Activated CD8-positive, alpha-beta T cell treated with anti-CD3 and anti-CD28 coated beads for 36 hours (primary cell): Measurements from ENCODE around the gene PRSS1. TPM values are rescaled to one million over a fixed set of nuclear protein-coding genes. Genes with fewer than 3 reads are reported as not detected.

ENCODE experiments used
- ATAC-seq: fragments of 200-7000 bp; cut with Tn5 transposase; one replicate; pipeline ENCODE4 v1.10.0; 2021; ENCODE audit warnings: mild to moderate bottlenecking, moderate library complexity
- CTCF ChIA-PET: fragments of 350-600 bp; sonication (Branson Sonifier 250); formaldehyde crosslinking; loops from one replicate; lab custom pipeline; 2021; ENCODE audit warnings: antibody characterized with exemption; lab: Charles Lee
- POLR2A ChIA-PET: fragments of 350-600 bp; sonication (Branson Sonifier 250); formaldehyde crosslinking; loops from one replicate; lab custom pipeline; 2021; ENCODE audit warnings: antibody characterized with exemption; lab: Charles Lee
- DNase-seq: peaks from one replicate; pipeline ENCODE4 v3.0.0-alpha.2; 2020
- H3K27ac Mint-ChIP-seq: one replicate; pipeline ENCODE4 v1.8.0; 2021; ENCODE audit warnings: mild to moderate bottlenecking, mixed read lengths
- H3K27me3 Mint-ChIP-seq: one replicate; pipeline ENCODE4 v1.8.0; 2021; ENCODE audit warnings: mixed read lengths
- H3K36me3 Mint-ChIP-seq: one replicate; pipeline ENCODE4 v1.8.0; 2021; ENCODE audit warnings: low read depth, mixed read lengths
- H3K4me1 Mint-ChIP-seq: one replicate; pipeline ENCODE4 v1.8.0; 2021; ENCODE audit warnings: low read depth, mixed read lengths
- H3K4me3 Mint-ChIP-seq: one replicate; pipeline ENCODE4 v1.8.0; 2021; ENCODE audit warnings: mild to moderate bottlenecking, moderate library complexity, mixed read lengths
- H3K9me3 Mint-ChIP-seq: one replicate; pipeline ENCODE4 v1.8.0; 2021; ENCODE audit warnings: mixed read lengths
- CTCF ChIP-seq: fragments of 200-600 bp; IDR thresholded peaks from one replicate; pipeline ENCODE4 v1.8.0; 2022; ENCODE audit warnings: antibody characterized with exemption, mild to moderate bottlenecking
- intact Hi-C: fragments of 100-400 bp; cut with micrococcal nuclease; formaldehyde crosslinking; loops from one replicate; pipeline ENCODE4 v1.10.0; 2022
- total RNA-seq, 2 experiments: library from RNA; stranded (reverse); gene quantifications; one replicate each; pipeline ENCODE4 v1.2.3, GENCODE V29; 2021

Gene PRSS1
- total RNA-seq, 2 experiments from 2014 or later = not detected

GRCh38 chr7:142788303-142789289 is 39.3 kb downstream of the PRSS1 start:
- DNase-seq = peak; percentile 17
- CTCF ChIA-PET = interaction anchor here (1.4 to 9.4 kb wide), 4 partner anchors 8 to 470 kb away, joined by 3 to 117 read pairs (median 12); no protein-coding TSS in a partner anchor

DNA sequence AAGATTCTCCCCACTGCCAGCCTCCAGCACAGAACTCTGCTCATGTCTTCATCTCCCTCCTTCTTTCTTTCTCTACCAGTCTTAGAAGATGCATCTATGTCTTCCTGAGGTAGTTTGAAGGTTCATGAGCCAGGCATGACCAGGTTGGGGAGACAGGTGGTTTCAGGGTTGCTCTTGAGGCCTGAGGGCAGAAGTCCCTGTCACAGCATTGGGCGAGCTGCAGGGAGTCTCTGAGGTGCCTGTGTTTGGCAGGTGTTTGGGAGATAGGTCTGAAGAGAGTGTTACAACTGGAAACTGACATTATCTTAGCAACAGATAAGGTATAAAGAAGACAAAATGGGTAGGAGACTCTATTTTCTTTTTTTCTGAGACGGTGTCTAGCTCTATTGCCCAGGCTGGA is 40.2 kb downstream of the PRSS1 start:
- peak overlapping the region; percentile 100 for H3K4me3 Mint-ChIP-seq
- peaks cover 23% of the 10 kb centered on the region for H3K4me1 Mint-ChIP-seq
- H3K27ac Mint-ChIP-seq = peak overlapping the region; percentile 97
- no peak for ATAC-seq
- H3K27me3 Mint-ChIP-seq = no peaks in the 10 kb centered on the region
- ChIA-PET CTCF (interaction anchor here (4.1 to 9.4 kb wide), 2 partner anchors 11 to 21 kb away, joined by 19 to 117 read pairs; no protein-coding TSS in a partner anchor), POLR2A (interaction anchor here (0.8 to 20.9 kb wide), 7 partner anchors 18 to 477 kb away, joined by 3 to 1391 read pairs (median 4); partner anchors contain the start of gene EPHB6)
- peak; percentile 27 for DNase-seq
- H3K9me3 Mint-ChIP-seq = no peaks in the 10 kb centered on the region
- H3K36me3 Mint-ChIP-seq = peaks cover 76% of the 10 kb centered on the region
- no peak for TF ChIP-seq CTCF
- intact Hi-C loops = no loop called here

More at GRCh38 chr7:142788303-142789289, 39.3 kb downstream of the PRSS1 start:
- POLR2A ChIA-PET = interaction anchor here (0.8 to 20.9 kb wide), 12 partner anchors 18 to 476 kb away, joined by 3 to 1391 read pairs (median 4); partner anchors contain the start of gene EPHB6
- Mint-ChIP-seq H3K4me3 (peak overlapping the region; percentile 100), H3K4me1 (peaks cover 16% of the 10 kb centered on the region), H3K9me3 (no peaks in the 10 kb centered on the region), H3K36me3 (peaks cover 67% of the 10 kb centered on the region), H3K27me3 (no peaks in the 10 kb centered on the region), H3K27ac (peak overlapping the region; percentile 97)
- no peak for ATAC-seq
- intact Hi-C loops = no loop called here
- TF ChIP-seq CTCF = no peak

- CTCF ChIA-PET = interaction anchor here (4.1 to 9.4 kb wide), 2 partner anchors 10 to 21 kb away, joined by 19 to 117 read pairs; no protein-coding TSS in a partner anchor
- peak overlapping the region; percentile 97 for H3K27ac Mint-ChIP-seq
- POLR2A ChIA-PET = interaction anchor here (0.6 to 20.9 kb wide), 5 partner anchors 17 to 212 kb away, joined by 4 to 1391 read pairs (median 10); no protein-coding TSS in a partner anchor
- peaks cover 77% of the 10 kb centered on the region for H3K36me3 Mint-ChIP-seq
- peak overlapping the region; percentile 100 for H3K4me3 Mint-ChIP-seq
- DNase-seq = peak; percentile 63
- intact Hi-C loops = no loop called here
- no peaks in the 10 kb centered on the region for H3K27me3 Mint-ChIP-seq
- no peak for TF ChIP-seq CTCF
- no peaks in the 10 kb centered on the region for H3K9me3 Mint-ChIP-seq
- ATAC-seq = no peak
- H3K4me1 Mint-ChIP-seq = peaks cover 29% of the 10 kb centered on the region
Measured at GRCh38 chr7:142790056-142790455, 40.8 kb downstream of the PRSS1 start.

- peaks cover 78% of the 10 kb centered on the region for H3K36me3 Mint-ChIP-seq
- POLR2A ChIA-PET = interaction anchor here (0.6 to 20.9 kb wide), 6 partner anchors 16 to 212 kb away, joined by 4 to 1391 read pairs (median 4); no protein-coding TSS in a partner anchor
- intact Hi-C loops = no loop called here
- no peaks in the 10 kb centered on the region for H3K9me3 Mint-ChIP-seq
- no peak for TF ChIP-seq CTCF
- H3K27me3 Mint-ChIP-seq = no peaks in the 10 kb centered on the region
- CTCF ChIA-PET = interaction anchor here (1.0 to 9.4 kb wide), 3 partner anchors 9 to 158 kb away, joined by 3 to 117 read pairs (median 19); no protein-coding TSS in a partner anchor
- H3K4me3 Mint-ChIP-seq = peak overlapping the region; percentile 100
- DNase-seq = peak; percentile 7
- no peak for ATAC-seq
- H3K4me1 Mint-ChIP-seq = peaks cover 33% of the 10 kb centered on the region
- peak overlapping the region; percentile 97 for H3K27ac Mint-ChIP-seq
Measured at GRCh38 chr7:142790555-142790954, 41.3 kb downstream of the PRSS1 start.
